Head of caudate nucleus (tissue), 42 donors: ENCODE results near the gene ATP13A5.

Experiments used
- DNase-seq, 42 donors: peaks; one replicate each; pipeline versions ENCODE4 v3.0.0 to v3.0.0-alpha.2; 2020 to 2021; ENCODE audit warnings: mixed read lengths in 7 of 42
- intact Hi-C: fragments of 100-400 bp; cut with DNase I; formaldehyde crosslinking; loops from one replicate; pipeline ENCODE4 v1.15.0; 2022

Gene ATP13A5

GRCh38 chr3:193378706-193379105 is at the start of gene ATP13A5:
Gene ATP13A5, minus strand, starts transcription at chr3:193378753. Its CDS starts 28 bp downstream, at chr3:193378725.
- intact Hi-C loops = no loop called here
- no peak for DNase-seq

- intact Hi-C loops = no loop called here
- DNase-seq = no peak
Observed at GRCh38 chr3:193418576-193419373, 40.2 kb upstream of the ATP13A5 start.

GRCh38 chr3:193416629-193417028 is 38.1 kb upstream of the ATP13A5 start:
- no peak for DNase-seq
- intact Hi-C loops = no loop called here

GRCh38 chr3:193407688-193408087 is 29.1 kb upstream of the ATP13A5 start:
- intact Hi-C loops = no loop called here
- DNase-seq = no peak

GRCh38 chr3:193407112-193407511 is 28.6 kb upstream of the ATP13A5 start:
- intact Hi-C loops = no loop called here
- no peak for DNase-seq

GRCh38 chr3:193403307-193403706 is 24.8 kb upstream of the ATP13A5 start:
- no peak for DNase-seq
- intact Hi-C loops = no loop called here

GRCh38 chr3:193400304-193400703 is 21.8 kb upstream of the ATP13A5 start:
- DNase-seq = peak in 13 of 42 donors; percentile 3 to 51 (median 31)
- intact Hi-C loops = no loop called here

GRCh38 chr3:193396451-193397244 is 18.1 kb upstream of the ATP13A5 start:
- no peak for DNase-seq
- intact Hi-C loops = no loop called here

- no peak for DNase-seq
- intact Hi-C loops = no loop called here
Observed at GRCh38 chr3:193391902-193392301, 13.3 kb upstream of the ATP13A5 start.

- no peak for DNase-seq
- intact Hi-C loops = no loop called here
Observed at GRCh38 chr3:193389335-193389734, 10.8 kb upstream of the ATP13A5 start.

GRCh38 chr3:193388361-193388760 is 9.8 kb upstream of the ATP13A5 start:
- DNase-seq = no peak
- intact Hi-C loops = no loop called here

- no peak for DNase-seq
- intact Hi-C loops = no loop called here
Observed at GRCh38 chr3:193387596-193387995, 9.0 kb upstream of the ATP13A5 start.

- intact Hi-C loops = no loop called here
- DNase-seq = no peak
Observed at GRCh38 chr3:193377591-193377990, 962 bp downstream of the ATP13A5 start.

GRCh38 chr3:193375614-193376013 is 2.9 kb downstream of the ATP13A5 start:
- no peak for DNase-seq
- intact Hi-C loops = no loop called here

GRCh38 chr3:193372783-193373182 is 5.8 kb downstream of the ATP13A5 start:
- intact Hi-C loops = no loop called here
- DNase-seq = no peak

GRCh38 chr3:193367868-193368267 is 10.7 kb downstream of the ATP13A5 start:
- intact Hi-C loops = no loop called here
- DNase-seq = no peak

GRCh38 chr3:193357291-193357690 is 21.3 kb downstream of the ATP13A5 start:
- intact Hi-C loops = no loop called here
- no peak for DNase-seq

- DNase-seq = no peak
- intact Hi-C loops = no loop called here
Observed at GRCh38 chr3:193354423-193354822, 24.1 kb downstream of the ATP13A5 start.

GRCh38 chr3:193350744-193351143 is 27.8 kb downstream of the ATP13A5 start:
- DNase-seq = no peak

GRCh38 chr3:193348686-193349085 is 29.9 kb downstream of the ATP13A5 start:
- DNase-seq = no peak
- intact Hi-C loops = no loop called here

More at GRCh38 chr3:193350744-193351143, 27.8 kb downstream of the ATP13A5 start:
- intact Hi-C loops = no loop called here
